KMS-11 (cell line): ENCODE data around the gene CFD.

Experiments used
- H2AFZ ChIP-seq: fragments of 200-600 bp; sonication (generic); 2 replicates; pipeline ENCODE4 v1.6.1; 2016; ENCODE audit warnings: antibody characterized with exemption, mixed run types, low read depth
- H3K27ac ChIP-seq: fragments of 200-600 bp; sonication (generic); 2 replicates; pipeline ENCODE4 v1.6.1; 2016; ENCODE audit warnings: mild to moderate bottlenecking, mixed run types
- H3K27me3 ChIP-seq: fragments of 200-600 bp; sonication (generic); 2 replicates; pipeline ENCODE4 v1.6.1; 2017; ENCODE audit warnings: mild to moderate bottlenecking, low read depth, mixed run types, moderate library complexity; ENCODE audit not compliant: insufficient read depth
- H3K36me3 ChIP-seq: fragments of 200-600 bp; sonication (generic); 2 replicates; pipeline ENCODE4 v1.6.1; 2017; ENCODE audit warnings: mild to moderate bottlenecking, mixed run types; ENCODE audit not compliant: insufficient read depth
- H3K4me1 ChIP-seq: fragments of 200-600 bp; sonication (generic); 2 replicates; pipeline ENCODE4 v1.6.1; 2016; ENCODE audit warnings: mild to moderate bottlenecking, low read depth, mixed run types; ENCODE audit not compliant: poor library complexity, severe bottlenecking
- H3K4me2 ChIP-seq: fragments of 200-600 bp; sonication (generic); 2 replicates; pipeline ENCODE4 v1.7.0; 2016; ENCODE audit warnings: mild to moderate bottlenecking, mixed run types
- H3K4me3 ChIP-seq: fragments of 200-600 bp; sonication (generic); IDR thresholded peaks from 2 replicates; pipeline ENCODE4 v1.6.1; 2017; ENCODE audit warnings: low read depth, low read length, mixed read lengths; ENCODE audit not compliant: insufficient read depth
- H3K79me2 ChIP-seq: fragments of 200-600 bp; sonication (generic); 2 replicates; pipeline ENCODE4 v1.6.1; 2016; ENCODE audit warnings: low read depth, mixed run types; ENCODE audit not compliant: insufficient read depth
- H3K9ac ChIP-seq: fragments of 200-600 bp; sonication (generic); 2 replicates; pipeline ENCODE4 v1.6.1; 2016; ENCODE audit warnings: mild to moderate bottlenecking, mixed run types
- H4K20me1 ChIP-seq: fragments of 200-600 bp; sonication (generic); 2 replicates; pipeline ENCODE4 v1.6.1; 2016; ENCODE audit warnings: mild to moderate bottlenecking, mixed run types; ENCODE audit not compliant: insufficient read depth
- TF ChIP-seq, protein P1 (sequence below): fragments of 200-600 bp; sonication (generic); conservative IDR thresholded peaks from 2 replicates; pipeline ENCODE4 v1.6.1; 2017; ENCODE audit warnings: low read depth, mild to moderate bottlenecking, antibody characterized with exemption, low read length, moderate library complexity, mixed read lengths

The CFD gene

DNA sequence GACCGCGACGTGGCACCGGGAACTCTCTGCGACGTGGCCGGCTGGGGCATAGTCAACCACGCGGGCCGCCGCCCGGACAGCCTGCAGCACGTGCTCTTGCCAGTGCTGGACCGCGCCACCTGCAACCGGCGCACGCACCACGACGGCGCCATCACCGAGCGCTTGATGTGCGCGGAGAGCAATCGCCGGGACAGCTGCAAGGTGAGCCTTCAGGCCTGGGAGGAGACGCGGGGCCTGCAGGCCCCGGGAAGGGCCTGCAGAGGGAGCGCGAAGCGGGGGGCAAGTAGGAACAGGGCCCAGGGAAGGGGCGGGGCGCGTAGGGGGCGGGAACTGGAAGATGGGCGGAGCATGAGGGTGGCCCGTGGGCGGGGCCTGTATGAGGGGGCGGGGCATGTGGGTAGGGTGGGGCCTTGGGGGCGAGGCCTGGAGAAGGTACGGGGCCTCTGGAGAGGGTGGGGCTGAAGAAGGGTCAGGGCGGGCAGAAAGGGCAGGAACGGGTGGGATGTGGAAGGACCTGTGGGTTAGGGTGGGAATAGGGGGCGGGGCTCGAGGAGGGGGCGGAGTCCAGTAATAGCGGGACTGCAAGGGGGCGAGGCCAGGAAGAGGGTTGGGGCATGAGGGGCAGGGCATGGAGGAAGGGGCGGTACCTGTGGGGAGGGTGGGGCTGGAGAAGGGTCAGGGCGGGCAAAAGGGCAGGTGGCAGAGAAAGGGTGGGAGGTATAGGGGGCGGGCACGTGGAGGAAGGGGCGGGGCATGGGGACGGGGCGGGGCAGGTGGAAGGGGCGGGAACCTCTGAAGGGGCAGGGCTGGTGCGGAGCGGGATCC lies 2.5 kb downstream of the CFD start:
- Histone ChIP-seq H3K27ac (no peak overlapping the region), H3K4me1 (peaks cover 3% of the 10 kb centered on the region), H3K4me2 (no peak overlapping the region), H4K20me1 (no peaks in the 10 kb centered on the region), H3K79me2 (no peaks in the 10 kb centered on the region), H3K4me3 (no peak overlapping the region), H2AFZ (no peak overlapping the region), H3K9ac (no peak overlapping the region), H3K36me3 (no peaks in the 10 kb centered on the region), H3K27me3 (no peaks in the 10 kb centered on the region)
- TF ChIP-seq, protein P1, sequence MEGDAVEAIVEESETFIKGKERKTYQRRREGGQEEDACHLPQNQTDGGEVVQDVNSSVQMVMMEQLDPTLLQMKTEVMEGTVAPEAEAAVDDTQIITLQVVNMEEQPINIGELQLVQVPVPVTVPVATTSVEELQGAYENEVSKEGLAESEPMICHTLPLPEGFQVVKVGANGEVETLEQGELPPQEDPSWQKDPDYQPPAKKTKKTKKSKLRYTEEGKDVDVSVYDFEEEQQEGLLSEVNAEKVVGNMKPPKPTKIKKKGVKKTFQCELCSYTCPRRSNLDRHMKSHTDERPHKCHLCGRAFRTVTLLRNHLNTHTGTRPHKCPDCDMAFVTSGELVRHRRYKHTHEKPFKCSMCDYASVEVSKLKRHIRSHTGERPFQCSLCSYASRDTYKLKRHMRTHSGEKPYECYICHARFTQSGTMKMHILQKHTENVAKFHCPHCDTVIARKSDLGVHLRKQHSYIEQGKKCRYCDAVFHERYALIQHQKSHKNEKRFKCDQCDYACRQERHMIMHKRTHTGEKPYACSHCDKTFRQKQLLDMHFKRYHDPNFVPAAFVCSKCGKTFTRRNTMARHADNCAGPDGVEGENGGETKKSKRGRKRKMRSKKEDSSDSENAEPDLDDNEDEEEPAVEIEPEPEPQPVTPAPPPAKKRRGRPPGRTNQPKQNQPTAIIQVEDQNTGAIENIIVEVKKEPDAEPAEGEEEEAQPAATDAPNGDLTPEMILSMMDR = 0 out of 2 replicates have a peak, but pooled peaks have one; percentile 30

DNA sequence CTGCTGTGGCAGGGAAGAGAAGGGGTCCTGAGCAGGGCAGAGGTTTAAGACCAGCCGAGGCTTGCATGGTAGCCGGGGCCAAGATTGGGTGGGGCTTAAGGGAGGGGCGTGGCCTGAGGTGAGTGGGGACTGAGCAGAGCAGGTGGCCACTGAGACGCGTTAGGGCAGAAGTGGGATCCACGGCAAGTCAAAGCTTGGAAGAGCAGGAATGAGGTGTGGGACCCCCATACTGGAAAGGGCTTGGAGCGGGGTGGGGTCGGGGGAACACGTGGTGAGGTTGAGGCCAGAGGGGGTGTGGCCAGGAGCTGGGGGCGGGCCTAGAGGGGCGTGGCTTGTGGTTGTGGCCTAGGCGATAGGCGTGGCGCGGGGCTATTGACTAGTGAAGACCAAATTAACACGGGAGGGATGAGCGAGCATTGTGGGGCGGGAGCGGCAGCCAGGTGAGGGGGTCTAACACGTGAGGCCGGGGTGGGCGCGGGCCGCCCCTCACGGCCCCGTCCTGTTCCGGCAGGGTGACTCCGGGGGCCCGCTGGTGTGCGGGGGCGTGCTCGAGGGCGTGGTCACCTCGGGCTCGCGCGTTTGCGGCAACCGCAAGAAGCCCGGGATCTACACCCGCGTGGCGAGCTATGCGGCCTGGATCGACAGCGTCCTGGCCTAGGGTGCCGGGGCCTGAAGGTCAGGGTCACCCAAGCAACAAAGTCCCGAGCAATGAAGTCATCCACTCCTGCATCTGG lies 3.3 kb downstream of the CFD start:
- H3K36me3 ChIP-seq = no peaks in the 10 kb centered on the region
- H3K9ac ChIP-seq = no peak overlapping the region
- peaks cover 3% of the 10 kb centered on the region for H3K4me1 ChIP-seq
- TF ChIP-seq, protein P1 = no peak
- H3K4me3 ChIP-seq = no peak overlapping the region
- no peak overlapping the region for H2AFZ ChIP-seq
- H3K79me2 ChIP-seq = no peaks in the 10 kb centered on the region
- H4K20me1 ChIP-seq = no peaks in the 10 kb centered on the region
- H3K4me2 ChIP-seq = peak overlapping the region; percentile 31; the same call in 1 of the 2 replicates
- no peak overlapping the region for H3K27ac ChIP-seq
- no peaks in the 10 kb centered on the region for H3K27me3 ChIP-seq

DNA sequence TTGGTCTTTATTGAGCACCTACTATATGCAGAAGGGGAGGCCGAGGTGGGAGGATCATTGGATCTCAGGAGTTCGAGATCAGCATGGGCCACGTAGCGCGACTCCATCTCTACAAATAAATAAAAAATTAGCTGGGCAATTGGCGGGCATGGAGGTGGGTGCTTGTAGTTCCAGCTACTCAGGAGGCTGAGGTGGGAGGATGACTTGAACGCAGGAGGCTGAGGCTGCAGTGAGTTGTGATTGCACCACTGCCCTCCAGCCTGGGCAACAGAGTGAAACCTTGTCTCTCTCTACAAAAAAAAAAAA lies 3.8 kb downstream of the CFD start:
- H3K4me3 ChIP-seq = no peak overlapping the region
- no peak overlapping the region for H3K4me2 ChIP-seq

DNA sequence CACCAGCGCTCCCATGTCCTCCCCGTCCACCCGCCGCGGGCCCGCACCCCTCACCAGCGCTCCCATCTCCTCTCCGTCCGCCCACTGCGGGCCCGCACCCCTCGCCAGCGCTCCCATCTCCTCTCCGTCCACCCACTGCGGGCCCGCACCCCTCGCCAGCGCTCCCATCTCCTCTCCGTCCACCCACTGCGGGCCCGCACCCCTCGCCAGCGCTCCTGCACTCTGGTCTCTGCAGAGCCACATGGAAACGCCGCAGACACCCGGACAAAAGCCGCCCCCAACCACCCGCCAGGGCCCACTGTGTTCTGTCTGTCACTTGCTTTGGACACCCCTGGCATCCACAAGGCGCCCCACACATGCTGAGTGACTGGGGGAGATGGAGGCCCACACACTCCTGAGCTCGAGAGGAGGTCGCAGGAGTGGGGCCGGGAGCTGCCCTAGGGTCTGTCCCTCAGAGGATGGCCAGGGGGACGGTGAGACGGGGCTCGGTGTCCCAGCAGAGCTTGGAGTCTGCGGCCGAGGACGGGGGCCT lies 7.4 kb downstream of the CFD start:
- Histone ChIP-seq H3K9ac (no peak overlapping the region), H3K27me3 (no peaks in the 10 kb centered on the region), H3K4me3 (no peak overlapping the region), H3K79me2 (no peaks in the 10 kb centered on the region), H2AFZ (no peak overlapping the region), H3K27ac (no peak overlapping the region), H4K20me1 (no peaks in the 10 kb centered on the region), H3K4me2 (no peak overlapping the region), H3K4me1 (peaks cover under 1% of the 10 kb centered on the region), H3K36me3 (no peaks in the 10 kb centered on the region)
- TF ChIP-seq, protein P1 = no peak

More for the DNA sequence above, 3.8 kb downstream of the CFD start:
- no peak overlapping the region for H2AFZ ChIP-seq
- peaks cover 3% of the 10 kb centered on the region for H3K4me1 ChIP-seq
- H3K27ac ChIP-seq = no peak overlapping the region
- H3K9ac ChIP-seq = no peak overlapping the region
- TF ChIP-seq, protein P1 = no peak
- H3K27me3 ChIP-seq = no peaks in the 10 kb centered on the region
- H4K20me1 ChIP-seq = no peaks in the 10 kb centered on the region
- H3K36me3 ChIP-seq = no peaks in the 10 kb centered on the region
- H3K79me2 ChIP-seq = no peaks in the 10 kb centered on the region
